Neural progenitor cell (in vitro differentiated cells): Measurements from ENCODE around the gene LRBA. TPM values are rescaled to one million over a fixed set of nuclear protein-coding genes. Genes with fewer than 3 reads are reported as not detected.

Experiments
- DNase-seq: peaks from one replicate; pipeline ENCODE4 v3.0.0-alpha.2; 2016; ENCODE audit warnings: low spot score
- H2AFZ ChIP-seq: fragments of 200-600 bp; sonication (generic); replicated peaks from 2 replicates; pipeline ENCODE4 v1.6.1; 2016; ENCODE audit warnings: antibody characterized with exemption
- H3F3A ChIP-seq: fragments of 200-600 bp; sonication (generic); 2 replicates; pipeline ENCODE4 v1.6.1; 2016; ENCODE audit warnings: antibody characterized with exemption, low read depth
- H3K27ac ChIP-seq: fragments of 200-600 bp; sonication (generic); 2 replicates; pipeline ENCODE4 v1.5.1; 2016; ENCODE audit warnings: mild to moderate bottlenecking
- H3K27me3 ChIP-seq: fragments of 200-600 bp; sonication (generic); 2 replicates; pipeline ENCODE4 v1.6.1; 2016; ENCODE audit warnings: mild to moderate bottlenecking, moderate library complexity
- H3K36me3 ChIP-seq: fragments of 200-600 bp; sonication (generic); 2 replicates; pipeline ENCODE4 v1.5.1; 2016
- H3K4me1 ChIP-seq: fragments of 200-600 bp; sonication (generic); 2 replicates; pipeline ENCODE4 v1.6.1; 2016; ENCODE audit warnings: mixed run types
- H3K4me2 ChIP-seq: fragments of 200-600 bp; sonication (generic); 2 replicates; pipeline ENCODE4 v1.6.1; 2016
- H3K4me3 ChIP-seq: fragments of 200-600 bp; sonication (generic); 2 replicates; pipeline ENCODE4 v1.5.1; 2016
- H3K79me2 ChIP-seq: fragments of 200-600 bp; sonication (generic); 2 replicates; pipeline ENCODE4 v1.6.1; 2016; ENCODE audit warnings: low read depth
- H3K9ac ChIP-seq: fragments of 200-600 bp; sonication (generic); 2 replicates; pipeline ENCODE4 v1.6.1; 2016
- H3K9me3 ChIP-seq: fragments of 200-600 bp; sonication (generic); 2 replicates; pipeline ENCODE4 v1.5.1; 2016; ENCODE audit warnings: low read depth
- H4K20me1 ChIP-seq: fragments of 200-600 bp; sonication (generic); 2 replicates; pipeline ENCODE4 v1.6.1; 2016; ENCODE audit warnings: low read depth
- H3K27ac Mint-ChIP-seq: 3 replicates; pipeline ENCODE4 v1.8.0; 2021; ENCODE audit warnings: mixed read lengths
- H3K27me3 Mint-ChIP-seq: 2 replicates; pipeline ENCODE4 v1.8.0; 2022; ENCODE audit warnings: low read depth, mild to moderate bottlenecking, inconsistent platforms, moderate library complexity, mixed read lengths; ENCODE audit not compliant: insufficient read depth
- H3K36me3 Mint-ChIP-seq: 3 replicates; pipeline ENCODE4 v1.8.0; 2021; ENCODE audit warnings: mixed read lengths
- H3K4me1 Mint-ChIP-seq: 3 replicates; pipeline ENCODE4 v1.8.0; 2021; ENCODE audit warnings: mixed read lengths
- H3K4me3 Mint-ChIP-seq: 3 replicates; pipeline ENCODE4 v1.8.0; 2021; ENCODE audit warnings: mild to moderate bottlenecking, moderate library complexity, mixed read lengths
- H3K9me3 Mint-ChIP-seq: 3 replicates; pipeline ENCODE4 v1.8.0; 2020; ENCODE audit warnings: mixed read lengths
- EZH2 ChIP-seq: fragments of 200-600 bp; sonication (generic); IDR thresholded peaks from 2 replicates; pipeline ENCODE4 v1.6.1; 2017; ENCODE audit warnings: antibody characterized with exemption, mild to moderate bottlenecking, moderate library complexity
- EZH2phosphoT487 ChIP-seq: fragments of 200-600 bp; sonication (generic); IDR thresholded peaks from 2 replicates; pipeline ENCODE4 v1.6.1; 2017; ENCODE audit warnings: antibody characterized with exemption
- total RNA-seq: library from RNA; depleted of rRNA; stranded (reverse); fragments of >200 nt; gene quantifications from 2 replicates; pipeline ENCODE4 v1.2.3, GENCODE V29; 2015; ENCODE audit warnings: low replicate concordance
- TF ChIP-seq, protein P1 (sequence below): fragments of 200-600 bp; sonication (generic); IDR thresholded peaks from 2 replicates; pipeline ENCODE4 v1.5.1; 2017; ENCODE audit warnings: antibody characterized with exemption, mild to moderate bottlenecking

Gene LRBA
- total RNA-seq, 1 donor from 2014 or later, result 111 TPM

DNA sequence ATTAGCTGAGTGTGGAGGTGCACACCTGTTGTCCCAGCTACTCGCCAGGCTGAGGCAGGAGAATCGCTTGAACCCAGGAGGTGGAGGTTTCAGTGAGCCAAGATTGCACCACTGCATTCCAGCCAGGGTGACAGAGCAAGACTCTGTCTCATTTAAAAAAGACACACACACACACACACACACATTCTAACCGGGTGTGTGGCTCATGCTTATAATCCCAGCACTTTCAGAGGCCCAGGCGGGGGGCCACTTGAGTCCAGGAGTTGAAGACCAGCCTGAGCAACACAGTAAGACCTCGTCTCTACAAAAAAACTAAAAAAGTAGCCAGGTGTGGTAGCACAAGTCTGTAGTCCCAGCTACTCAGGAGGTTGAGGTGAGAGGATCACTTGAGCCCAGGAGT is 152.3 kb downstream of the LRBA start:
- TF ChIP-seq EZH2phosphoT487 (no peak), EZH2 (no peak)
- TF ChIP-seq, protein P1, sequence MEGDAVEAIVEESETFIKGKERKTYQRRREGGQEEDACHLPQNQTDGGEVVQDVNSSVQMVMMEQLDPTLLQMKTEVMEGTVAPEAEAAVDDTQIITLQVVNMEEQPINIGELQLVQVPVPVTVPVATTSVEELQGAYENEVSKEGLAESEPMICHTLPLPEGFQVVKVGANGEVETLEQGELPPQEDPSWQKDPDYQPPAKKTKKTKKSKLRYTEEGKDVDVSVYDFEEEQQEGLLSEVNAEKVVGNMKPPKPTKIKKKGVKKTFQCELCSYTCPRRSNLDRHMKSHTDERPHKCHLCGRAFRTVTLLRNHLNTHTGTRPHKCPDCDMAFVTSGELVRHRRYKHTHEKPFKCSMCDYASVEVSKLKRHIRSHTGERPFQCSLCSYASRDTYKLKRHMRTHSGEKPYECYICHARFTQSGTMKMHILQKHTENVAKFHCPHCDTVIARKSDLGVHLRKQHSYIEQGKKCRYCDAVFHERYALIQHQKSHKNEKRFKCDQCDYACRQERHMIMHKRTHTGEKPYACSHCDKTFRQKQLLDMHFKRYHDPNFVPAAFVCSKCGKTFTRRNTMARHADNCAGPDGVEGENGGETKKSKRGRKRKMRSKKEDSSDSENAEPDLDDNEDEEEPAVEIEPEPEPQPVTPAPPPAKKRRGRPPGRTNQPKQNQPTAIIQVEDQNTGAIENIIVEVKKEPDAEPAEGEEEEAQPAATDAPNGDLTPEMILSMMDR, result no peak
- no peaks in the 10 kb centered on the region for H3K27me3 ChIP-seq
- H3K27me3 Mint-ChIP-seq, result no peaks in the 10 kb centered on the region
- H3K27ac Mint-ChIP-seq, result no peak overlapping the region
- no peaks in the 10 kb centered on the region for H4K20me1 ChIP-seq
- H3K4me3 Mint-ChIP-seq, result no peak overlapping the region
- no peaks in the 10 kb centered on the region for H3K9me3 Mint-ChIP-seq
- no peaks in the 10 kb centered on the region for H3K4me1 ChIP-seq
- H3F3A ChIP-seq, result no peaks in the 10 kb centered on the region
- no peaks in the 10 kb centered on the region for H3K36me3 Mint-ChIP-seq
- H3K79me2 ChIP-seq, result no peaks in the 10 kb centered on the region
- no peaks in the 10 kb centered on the region for H3K9me3 ChIP-seq
- no peak overlapping the region for H2AFZ ChIP-seq
- no peaks in the 10 kb centered on the region for H3K4me1 Mint-ChIP-seq
- no peaks in the 10 kb centered on the region for H3K36me3 ChIP-seq
- no peak overlapping the region for H3K27ac ChIP-seq
- H3K4me3 ChIP-seq, result no peak overlapping the region
- H3K4me2 ChIP-seq, result no peak overlapping the region
- no peak for DNase-seq
- no peak overlapping the region for H3K9ac ChIP-seq

DNA sequence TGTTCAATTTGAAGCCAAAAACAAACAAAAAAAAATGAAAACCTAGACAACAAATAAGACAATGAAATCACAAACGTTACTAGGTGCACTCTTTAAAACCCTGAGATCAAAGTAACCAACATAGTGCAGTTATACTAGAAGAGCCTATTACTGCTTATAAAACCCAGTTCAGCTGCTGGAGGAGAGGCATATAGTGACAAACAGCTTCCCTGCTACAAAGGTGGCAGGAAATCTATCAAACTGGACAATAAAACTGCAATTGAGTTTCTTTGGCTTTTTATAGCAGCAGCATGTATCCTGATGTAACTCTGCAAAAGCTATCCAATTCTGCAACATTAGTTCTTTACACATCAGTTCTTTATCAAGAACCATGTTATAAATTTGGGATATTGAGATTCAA is 155.6 kb downstream of the LRBA start:
- H3K27me3 Mint-ChIP-seq, result no peaks in the 10 kb centered on the region
- Histone ChIP-seq H3K27me3 (no peaks in the 10 kb centered on the region), H3K79me2 (no peaks in the 10 kb centered on the region), H3K9ac (no peak overlapping the region), H3K9me3 (no peaks in the 10 kb centered on the region), H3K27ac (no peak overlapping the region), H4K20me1 (no peaks in the 10 kb centered on the region), H3K36me3 (no peaks in the 10 kb centered on the region), H3K4me2 (no peak overlapping the region), H3K4me3 (no peak overlapping the region), H2AFZ (no peak overlapping the region), H3K4me1 (no peaks in the 10 kb centered on the region), H3F3A (peaks cover 3% of the 10 kb centered on the region)
- TF ChIP-seq EZH2phosphoT487, result no peak
- H3K36me3 Mint-ChIP-seq, result no peaks in the 10 kb centered on the region
- no peak overlapping the region for H3K4me3 Mint-ChIP-seq
- no peaks in the 10 kb centered on the region for H3K4me1 Mint-ChIP-seq
- H3K27ac Mint-ChIP-seq, result no peak overlapping the region
- DNase-seq, result no peak
- H3K9me3 Mint-ChIP-seq, result no peaks in the 10 kb centered on the region

DNA sequence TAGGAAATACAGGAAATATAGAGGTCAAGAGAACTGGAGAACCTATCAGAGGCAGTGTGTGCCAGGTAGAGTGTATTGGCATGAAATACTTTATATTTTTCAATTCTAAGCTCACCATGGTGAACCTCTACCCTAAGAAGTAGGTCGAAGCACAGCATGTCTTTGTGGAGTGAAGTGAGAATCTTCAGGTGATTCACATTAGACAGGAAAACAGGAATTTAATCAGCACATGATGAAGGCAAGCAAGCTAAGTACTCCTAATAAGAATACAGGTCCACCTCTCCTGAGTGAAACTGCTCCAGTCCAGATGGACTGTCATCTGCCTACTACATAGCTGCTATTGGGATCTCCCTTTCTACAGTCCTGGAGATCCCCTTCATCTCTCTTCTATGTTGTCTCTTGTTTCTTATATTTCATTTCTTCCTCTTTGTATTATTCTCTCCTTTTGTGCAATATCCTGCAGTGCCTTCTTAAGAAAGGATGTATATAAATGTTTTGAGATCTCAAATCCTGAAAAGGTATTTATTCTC is 159.0 kb downstream of the LRBA start:
- Mint-ChIP-seq H3K4me1 (no peaks in the 10 kb centered on the region), H3K9me3 (no peaks in the 10 kb centered on the region), H3K4me3 (no peak overlapping the region), H3K27me3 (no peaks in the 10 kb centered on the region), H3K27ac (no peak overlapping the region), H3K36me3 (peaks cover 2% of the 10 kb centered on the region)
- peaks cover 3% of the 10 kb centered on the region for H3F3A ChIP-seq
- H4K20me1 ChIP-seq, result no peaks in the 10 kb centered on the region
- no peak for DNase-seq
- H3K27ac ChIP-seq, result no peak overlapping the region
- no peaks in the 10 kb centered on the region for H3K4me1 ChIP-seq
- H3K4me3 ChIP-seq, result no peak overlapping the region
- no peak overlapping the region for H3K9ac ChIP-seq
- TF ChIP-seq, protein P1, result no peak
- no peak for TF ChIP-seq EZH2phosphoT487
- TF ChIP-seq EZH2, result no peak
- H3K9me3 ChIP-seq, result no peaks in the 10 kb centered on the region
- H3K4me2 ChIP-seq, result no peak overlapping the region
- H3K79me2 ChIP-seq, result no peaks in the 10 kb centered on the region
- H3K27me3 ChIP-seq, result no peaks in the 10 kb centered on the region
- no peak overlapping the region for H2AFZ ChIP-seq
- H3K36me3 ChIP-seq, result peaks cover 5% of the 10 kb centered on the region

DNA sequence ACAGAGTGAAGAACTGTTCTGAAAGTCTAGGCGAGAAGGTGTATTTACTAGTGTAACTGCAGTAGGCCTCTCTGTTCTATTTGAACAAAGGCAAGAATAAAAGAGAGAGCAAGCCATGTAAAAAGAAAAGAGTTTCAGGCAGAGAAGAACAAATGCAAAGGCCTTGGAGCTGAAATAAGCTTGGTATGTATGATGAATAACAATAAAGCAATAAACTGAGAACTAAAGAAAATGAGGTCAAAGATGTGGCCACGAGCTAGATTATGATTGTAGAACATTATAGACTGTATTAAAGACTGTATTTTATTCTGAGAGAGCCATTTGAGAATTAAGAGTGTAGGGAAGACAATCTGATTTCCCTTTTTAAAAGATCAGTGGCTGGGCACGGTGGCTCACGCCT is 160.5 kb downstream of the LRBA start:
- no peak overlapping the region for H2AFZ ChIP-seq
- no peak overlapping the region for H3K4me2 ChIP-seq
- no peak overlapping the region for H3K4me3 ChIP-seq
- H4K20me1 ChIP-seq, result no peaks in the 10 kb centered on the region
- Mint-ChIP-seq H3K36me3 (peaks cover 5% of the 10 kb centered on the region), H3K27ac (no peak overlapping the region), H3K27me3 (peaks cover 2% of the 10 kb centered on the region), H3K9me3 (no peaks in the 10 kb centered on the region), H3K4me3 (no peak overlapping the region), H3K4me1 (no peaks in the 10 kb centered on the region)
- TF ChIP-seq, protein P1, result no peak
- TF ChIP-seq EZH2phosphoT487 (no peak), EZH2 (no peak)
- H3K36me3 ChIP-seq, result peaks cover 5% of the 10 kb centered on the region
- no peak overlapping the region for H3K9ac ChIP-seq
- peak overlapping the region; percentile 11 for H3K27ac ChIP-seq
- H3K27me3 ChIP-seq, result no peaks in the 10 kb centered on the region
- peak; percentile 4 for DNase-seq
- H3K79me2 ChIP-seq, result no peaks in the 10 kb centered on the region
- H3K4me1 ChIP-seq, result no peaks in the 10 kb centered on the region
- H3K9me3 ChIP-seq, result no peaks in the 10 kb centered on the region
- peaks cover 3% of the 10 kb centered on the region for H3F3A ChIP-seq
